ENCODE measurements around the gene USP19.
A peak's percentile ranks its signal among the peaks of the same experiment; 100 is the strongest.

Gene USP19

DNA sequence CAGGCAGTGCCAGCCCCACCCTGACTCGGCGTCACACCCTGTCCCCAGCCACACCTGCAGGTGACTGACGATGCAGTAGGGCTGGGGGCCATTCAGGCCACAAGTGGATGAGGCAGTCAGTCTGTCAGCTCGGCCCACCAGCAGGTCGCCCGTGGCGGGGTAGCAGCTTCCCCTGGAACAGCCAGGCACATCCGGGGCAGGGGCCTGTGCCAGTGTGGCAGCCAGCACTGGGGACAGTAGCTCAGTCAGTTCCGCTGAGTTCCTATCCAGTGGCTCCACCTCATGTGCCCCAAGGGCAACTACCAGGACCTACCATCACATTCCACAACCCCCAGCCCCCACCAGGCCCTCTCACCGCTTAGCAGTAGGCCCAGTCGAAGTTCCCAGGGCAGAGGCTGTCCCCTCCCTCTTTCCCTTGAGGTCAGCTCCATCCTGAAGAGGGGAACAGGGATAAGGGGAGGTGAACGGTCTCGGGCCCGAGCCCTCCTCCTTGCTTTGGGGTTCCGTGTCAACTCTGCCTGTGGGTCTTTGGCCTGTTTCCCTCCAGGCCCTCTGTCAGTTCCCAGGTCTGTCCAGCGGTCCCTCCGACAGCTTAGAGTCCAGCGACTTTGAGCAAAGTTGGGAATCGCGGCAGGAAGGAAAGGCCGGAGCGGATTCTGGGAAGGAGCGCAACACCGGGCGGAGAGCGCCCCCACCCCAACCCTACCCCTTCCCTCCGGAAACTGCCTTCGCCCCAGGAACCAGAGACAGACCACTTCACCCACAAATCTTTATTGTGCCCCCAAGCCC, 12.0 kb upstream of the USP19 start, which contains the start of gene LAMB2:
TSS of gene LAMB2 (minus strand) at position 614 of the 789 bp plus-strand sequence. CDS start at position 431, 183 bp downstream.
- DNase-seq = no peak

- DNase-seq = no peak
Measured at GRCh38 chr3:49132073-49132436, 11.4 kb upstream of the USP19 start.

GRCh38 chr3:49131576-49131975, 11.0 kb upstream of the USP19 start:
- no peak for DNase-seq

GRCh38 chr3:49131040-49131439, 10.4 kb upstream of the USP19 start:
- DNase-seq = no peak

DNA sequence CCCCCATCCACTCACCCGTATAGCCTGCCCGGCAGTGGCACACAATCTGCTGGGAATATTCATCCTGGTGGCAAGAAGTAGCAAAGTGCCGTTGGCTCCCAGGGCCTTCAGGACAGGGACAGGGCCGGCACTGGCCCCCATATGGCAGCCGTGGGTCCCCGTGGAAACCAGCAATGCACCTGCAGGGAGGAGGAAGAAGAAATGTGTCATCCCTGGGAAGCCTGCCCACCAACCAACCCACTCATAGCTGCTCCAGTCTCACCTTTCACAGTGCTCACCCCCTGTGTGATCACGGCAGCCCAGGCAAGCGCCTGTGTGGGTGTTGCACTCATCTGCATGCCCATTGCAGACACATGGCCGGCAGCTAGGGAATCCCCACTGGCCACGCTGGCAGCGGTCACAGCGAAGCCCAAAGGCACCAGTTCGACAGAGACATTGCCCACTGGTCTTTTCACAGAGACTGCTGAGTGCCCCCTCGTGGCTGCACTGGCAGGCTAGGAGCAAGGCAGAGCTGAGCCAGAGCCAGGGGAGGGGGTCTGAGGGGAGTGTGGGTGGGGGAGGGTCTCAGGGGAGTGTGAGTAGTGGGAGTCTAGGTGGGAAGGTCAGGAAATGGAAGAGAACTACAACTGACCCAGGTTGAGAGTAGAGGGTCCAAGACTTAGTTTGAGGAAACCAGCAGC, 4.5 kb upstream of the USP19 start:
- DNase-seq = no peak

GRCh38 chr3:49124203-49124602, 3.6 kb upstream of the USP19 start:
- DNase-seq = no peak

DNA sequence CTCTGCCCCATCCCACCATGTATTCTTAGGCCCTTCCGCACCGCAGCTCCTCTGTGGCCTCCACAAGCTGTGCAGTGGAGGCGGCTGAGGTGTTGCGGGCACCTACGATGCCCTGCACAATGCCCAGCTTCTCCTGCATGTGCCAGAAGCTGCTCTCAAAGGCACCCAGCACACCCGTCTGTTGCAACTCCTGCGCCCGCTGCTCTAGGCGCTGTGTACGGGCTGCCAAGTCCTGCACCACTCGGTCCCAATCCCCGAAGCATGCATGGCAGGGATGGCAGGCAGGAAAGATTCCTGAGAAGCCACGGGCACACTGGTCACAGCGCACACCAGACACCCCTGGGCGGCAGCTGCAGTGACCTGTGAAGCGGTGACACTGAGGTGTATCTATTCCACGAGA, 3.1 kb upstream of the USP19 start:
- no peak for DNase-seq

DNA sequence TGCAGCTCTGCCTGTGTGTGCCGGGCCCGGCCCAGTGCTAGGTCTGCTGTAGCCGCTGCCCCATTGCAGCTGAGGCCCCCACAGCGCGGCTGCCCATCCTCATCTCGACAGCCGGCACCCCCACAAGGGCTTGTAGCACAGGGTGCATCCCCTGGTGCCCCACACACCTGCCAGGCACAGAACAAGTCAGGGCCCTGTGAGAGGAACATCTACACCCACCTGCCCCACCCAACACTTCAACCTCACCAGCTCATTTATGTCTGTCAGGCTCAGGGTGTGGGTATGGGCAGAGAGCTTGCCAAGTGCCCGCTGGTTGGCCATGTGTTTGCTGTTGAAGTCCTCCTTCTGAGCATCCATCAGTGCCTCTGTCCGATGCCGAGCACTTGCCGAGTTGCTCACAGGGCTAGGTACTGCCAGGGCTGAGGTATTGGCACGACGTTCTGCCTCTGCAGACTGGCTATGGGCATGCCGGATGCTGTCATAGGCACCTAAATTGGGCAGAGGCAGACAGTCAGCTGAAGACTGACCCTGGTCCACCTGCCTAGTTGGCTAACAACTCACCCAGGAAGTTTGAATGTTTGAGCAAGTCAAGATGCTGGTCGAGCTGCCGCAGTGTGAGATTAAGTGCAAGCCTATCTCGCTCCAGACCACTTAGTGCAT, 2.4 kb upstream of the USP19 start:
- no peak for DNase-seq

DNA sequence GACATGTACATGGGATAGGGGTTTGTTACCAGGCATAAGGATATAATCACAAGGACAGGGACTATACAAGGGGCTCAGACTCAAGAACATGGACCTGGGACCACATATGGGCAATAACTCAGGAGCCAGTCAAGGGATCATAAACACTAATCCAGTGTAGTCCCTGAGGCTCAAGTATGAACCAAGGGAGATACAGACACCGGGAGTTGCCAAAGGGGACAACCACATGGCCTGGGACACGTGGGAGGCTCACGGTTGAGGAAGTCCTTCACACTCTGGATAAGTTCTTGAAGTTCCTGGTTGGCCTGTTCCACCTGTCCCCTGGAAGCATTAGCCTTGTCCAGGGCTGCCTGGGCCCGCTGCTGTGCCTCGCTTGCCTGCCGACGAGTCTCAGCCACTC, 1.8 kb upstream of the USP19 start:
- no peak for DNase-seq

GRCh38 chr3:49122022-49122421, 1.4 kb upstream of the USP19 start:
- no peak for DNase-seq

DNA sequence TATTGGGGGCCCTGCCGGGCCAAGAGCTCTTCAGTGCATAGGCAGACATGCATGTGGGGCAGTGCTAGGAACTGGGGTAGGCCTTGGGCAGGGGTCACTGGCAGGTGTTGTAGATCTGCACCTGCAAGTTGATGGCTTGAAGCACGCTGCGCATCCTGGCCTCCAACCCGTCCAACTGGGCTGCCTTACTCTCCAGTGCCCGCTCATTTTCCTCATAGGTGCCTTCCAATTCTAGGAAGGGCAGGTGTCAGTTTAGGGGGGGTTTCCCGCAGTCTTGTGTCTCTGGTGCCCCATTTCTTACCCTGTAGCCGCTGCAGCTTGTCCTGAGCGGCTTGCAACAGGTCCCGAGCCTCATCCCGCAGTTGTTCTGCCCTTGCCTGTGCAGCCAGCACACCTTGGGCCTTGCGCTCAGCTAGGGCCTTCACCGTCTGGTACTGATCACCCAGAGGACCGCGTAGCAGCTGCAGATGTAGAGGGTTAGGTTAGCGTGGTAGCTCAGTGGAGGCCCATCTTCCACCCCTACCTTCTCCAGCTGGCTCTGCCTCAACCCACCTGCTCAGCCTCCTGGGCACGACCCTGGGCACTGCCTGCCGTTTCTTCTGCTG, 611 bp upstream of the USP19 start:
- no peak for DNase-seq

GRCh38 chr3:49120096-49120437, 556 bp downstream of the USP19 start:
- DNase-seq = no peak

DNA sequence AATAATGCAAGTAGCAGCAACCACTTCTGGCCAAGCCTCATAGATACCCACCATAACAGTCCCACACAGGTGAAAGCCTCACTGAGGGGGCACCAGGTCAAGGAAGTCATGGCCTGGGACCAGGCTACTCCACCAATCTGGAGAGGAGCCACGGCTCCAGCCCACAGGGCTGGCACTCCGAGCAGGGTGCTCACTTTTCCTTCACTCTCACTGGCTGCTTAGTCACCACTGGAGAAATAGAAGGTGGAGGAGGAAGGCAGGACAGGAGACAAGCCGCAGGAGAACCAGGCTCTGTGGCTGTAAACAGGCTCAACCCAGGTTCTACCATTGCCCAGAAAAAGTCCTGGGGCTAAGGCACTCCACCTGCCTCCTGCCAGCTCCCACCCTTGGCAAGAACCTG, 1.2 kb downstream of the USP19 start:
- DNase-seq = no peak

DNA sequence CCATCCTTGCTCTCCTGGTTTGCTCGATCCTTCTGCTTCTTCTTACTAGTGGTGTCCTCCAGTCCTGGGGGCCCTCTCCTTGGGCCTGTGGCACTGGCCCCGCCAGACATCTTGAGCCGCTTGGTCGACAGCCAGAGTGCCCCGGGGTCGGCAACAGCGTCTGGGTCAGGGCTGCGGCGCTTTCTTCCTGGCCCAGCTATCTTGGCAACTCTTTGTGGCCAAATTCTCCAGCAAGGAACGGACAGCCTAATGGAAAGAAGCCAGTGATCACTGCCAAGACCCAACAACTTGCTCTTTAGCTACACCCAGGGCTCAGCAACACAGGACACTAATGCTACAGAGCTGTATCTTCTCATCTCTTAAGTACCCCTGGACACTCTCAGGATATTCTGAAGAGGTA, 1.6 kb downstream of the USP19 start:
- no peak for DNase-seq

- DNase-seq = no peak
Measured at GRCh38 chr3:49112262-49112661, 8.4 kb downstream of the USP19 start.

GRCh38 chr3:49111347-49111746, 9.3 kb downstream of the USP19 start:
- DNase-seq = no peak

- DNase-seq = no peak
Measured at GRCh38 chr3:49110780-49111179, 9.8 kb downstream of the USP19 start.

- DNase-seq = no peak
Measured at GRCh38 chr3:49108346-49108745, 12.3 kb downstream of the USP19 start.

- DNase-seq = peak; percentile 53
Measured at GRCh38 chr3:49104427-49105291, 16.0 kb downstream of the USP19 start, which contains the start of gene QARS1. Gene QARS1 (minus strand): TSS chr3:49104757. CDS start chr3:49104733, 24 bp downstream.

- no peak for DNase-seq
Measured at GRCh38 chr3:49104052-49104426, 16.6 kb downstream of the USP19 start.

DNA sequence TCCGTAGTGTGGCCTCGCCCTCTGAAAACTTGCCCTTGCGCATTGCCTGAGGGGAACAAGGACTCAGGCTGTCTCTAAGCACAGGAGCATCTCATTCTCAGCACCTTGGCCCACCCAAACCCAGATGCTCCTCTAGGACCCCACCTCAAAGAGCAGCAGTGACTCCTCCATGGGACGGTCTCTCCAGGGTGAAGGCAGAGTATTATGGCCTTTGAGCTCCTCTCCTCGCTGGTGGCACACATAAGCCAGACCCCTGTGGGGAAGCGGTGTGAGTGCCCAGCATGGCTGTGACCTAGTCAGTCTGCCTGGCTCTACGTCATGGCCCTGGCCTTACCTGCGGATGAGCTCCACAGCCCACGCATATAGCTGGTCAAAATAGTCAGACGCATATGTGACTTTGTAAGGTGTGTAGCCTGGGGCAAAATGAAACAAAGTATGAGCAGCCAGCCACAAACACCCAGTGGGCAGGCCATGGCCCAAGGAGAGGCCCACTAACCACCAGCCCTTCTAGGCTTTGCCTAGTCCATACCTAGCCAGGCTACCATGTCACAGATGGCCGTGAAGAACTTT, 20.5 kb downstream of the USP19 start:
- no peak for DNase-seq

DNA sequence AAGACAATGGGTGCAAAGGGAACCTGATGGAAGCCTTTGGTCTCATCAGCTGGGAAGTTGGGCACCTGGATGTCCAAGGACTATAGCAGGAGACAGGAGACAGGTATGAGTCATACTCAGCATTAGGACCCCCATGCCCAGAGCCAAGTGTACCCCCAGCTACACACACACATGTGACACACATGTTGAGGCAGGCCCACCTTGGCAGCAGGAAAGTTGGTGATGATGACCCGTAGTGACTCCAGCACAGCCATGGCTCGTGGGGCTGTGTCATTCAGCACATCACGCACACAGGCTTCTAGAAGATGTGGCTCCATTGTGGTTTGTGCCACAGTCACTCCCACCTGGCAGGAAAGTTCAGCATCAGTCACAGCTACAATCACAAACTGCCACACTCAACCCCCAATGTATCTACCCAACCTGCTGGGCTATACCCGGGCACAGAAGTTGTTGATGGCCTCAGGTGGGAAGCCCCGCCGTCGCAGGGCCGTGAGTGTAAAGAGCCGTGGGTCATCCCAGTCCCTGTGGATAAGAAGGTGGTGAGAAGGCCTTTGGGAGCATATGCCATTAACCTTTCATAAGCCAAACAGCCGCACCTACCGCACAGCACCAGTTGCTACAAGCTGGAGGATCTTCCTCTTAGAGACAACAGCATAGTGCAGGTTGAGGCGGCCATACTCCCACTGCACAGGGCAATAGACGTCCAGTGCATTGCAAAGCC, 21.6 kb downstream of the USP19 start:
- no peak for DNase-seq

Data from NCI-H748 treated with DMSO at 0.1 percent for 48 hours (cell line).